NK-92 (cell line): ENCODE measurements around the gene UTP15.

Source experiments
- DNase-seq: peaks from one replicate; lab custom pipeline; 2025; ENCODE audit not compliant: unreplicated experiment; lab: John Stamatoyannopoulos, UW

Gene UTP15

GRCh38 chr5:73619606-73620333, 54.2 kb downstream of the UTP15 start:
- no peak for DNase-seq

GRCh38 chr5:73620334-73620687, 54.8 kb downstream of the UTP15 start:
- DNase-seq = no peak

GRCh38 chr5:73623060-73623459, 57.5 kb downstream of the UTP15 start:
- no peak for DNase-seq

- no peak for DNase-seq
Measured at GRCh38 chr5:73623901-73624404, 58.4 kb downstream of the UTP15 start.

- DNase-seq = no peak
Measured at GRCh38 chr5:73624888-73625287, 59.3 kb downstream of the UTP15 start.

- DNase-seq = no peak
Measured at GRCh38 chr5:73625372-73625943, 59.9 kb downstream of the UTP15 start.

GRCh38 chr5:73625944-73626811, 60.6 kb downstream of the UTP15 start, which contains the start of gene ARHGEF28:
Gene ARHGEF28, plus strand, starts transcription at chr5:73626196. Its CDS starts 58,656 bp downstream, at chr5:73684852.
- DNase-seq = no peak

- DNase-seq = no peak
Measured at GRCh38 chr5:73626814-73627313, 61.3 kb downstream of the UTP15 start.

GRCh38 chr5:73629456-73629855, 63.9 kb downstream of the UTP15 start:
- no peak for DNase-seq

GRCh38 chr5:73630765-73631164, 65.2 kb downstream of the UTP15 start:
- no peak for DNase-seq

- no peak for DNase-seq
Measured at GRCh38 chr5:73631500-73631899, 66.0 kb downstream of the UTP15 start.
